NB4 (cell line): ENCODE data around the gene TNRC6A.

Experiments used
- CTCF ChIP-seq: IDR thresholded peaks from one replicate; pipeline ENCODE4 v1.5.1; 2012; ENCODE audit warnings: low read depth, low read length
- POLR2A ChIP-seq: IDR thresholded peaks from 2 replicates; pipeline ENCODE4 v1.6.1; 2011; ENCODE audit warnings: mild to moderate bottlenecking; ENCODE audit not compliant: insufficient read length; ENCODE audit errors: extremely low read depth

GRCh38 chr16:24819462-24820040, 90.1 kb downstream of the TNRC6A start:
- TF ChIP-seq CTCF: no peak
- no peak for TF ChIP-seq POLR2A
